ENCODE measurements around the gene NANS. TPM values are rescaled to one million over a fixed set of nuclear protein-coding genes. Genes with fewer than 3 reads are reported as not detected.

Gene NANS
- total RNA-seq, 2 donors from 2014 or later = 31.4 to 45.2 TPM

GRCh38 chr9:98009936-98010335 is 46.6 kb upstream of the NANS start:
- Histone ChIP-seq H3K9me3 (no peaks in the 10 kb centered on the region), H3K36me3 (replicated peaks in 1 of 2; ENCODE audit: insufficient read depth in 1 of 2, low read depth in 2 of 2) (peaks cover 12 to 29% of the 10 kb centered on the region in 2 donors), H3K27me3 (no peaks in the 10 kb centered on the region), H3K27ac (no peak overlapping the region), H3K4me3 (no peak overlapping the region), H3K4me1 (no peaks in the 10 kb centered on the region)
- ATAC-seq (peak; percentile 62), DNase-seq (peak in 1 of 4 donors; percentile 20)
- TF ChIP-seq CTCF (IDR thresholded peaks at IDR 0.05) (no peak), POLR2A (IDR thresholded peaks at IDR 0.05) (no peak)
- intact Hi-C loops (cut with DNase I) = no loop called here
- WGBS, 2 donors = 61 to 82% methylated on average over 1 of the region's 1 CpG

- 31 to 62% methylated on average over 2 of the region's 2 CpGs for WGBS, 2 donors
- no peaks in the 10 kb centered on the region for H3K9me3 ChIP-seq
- no peak overlapping the region for H3K27ac ChIP-seq
- no peak overlapping the region for H3K4me3 ChIP-seq
- intact Hi-C loops (cut with DNase I) = no loop called here
- TF ChIP-seq CTCF (IDR thresholded peaks at IDR 0.05) = no peak
- no peaks in the 10 kb centered on the region for H3K4me1 ChIP-seq
- ATAC-seq (no peak), DNase-seq (no peak)
- H3K36me3 ChIP-seq (replicated peaks in 1 of 2; ENCODE audit: insufficient read depth in 1 of 2, low read depth in 2 of 2) = peaks cover 17 to 28% of the 10 kb centered on the region in 2 donors
- H3K27me3 ChIP-seq = no peaks in the 10 kb centered on the region
These were observed 46.1 kb upstream of the NANS start for GRCh38 chr9:98010445-98010844.

- Histone ChIP-seq H3K9me3 (no peaks in the 10 kb centered on the region), H3K27ac (no peak overlapping the region), H3K4me3 (no peak overlapping the region), H3K4me1 (no peaks in the 10 kb centered on the region), H3K36me3 (replicated peaks in 1 of 2; ENCODE audit: insufficient read depth in 1 of 2, low read depth in 2 of 2) (peaks cover 14 to 24% of the 10 kb centered on the region in 2 donors), H3K27me3 (no peaks in the 10 kb centered on the region)
- ATAC-seq (no peak), DNase-seq (no peak)
- WGBS, 2 donors = 89 to 94% methylated on average over 7 of the region's 7 CpGs
- intact Hi-C loops (cut with DNase I) = no loop called here
- TF ChIP-seq CTCF (IDR thresholded peaks at IDR 0.05) (no peak), POLR2A (IDR thresholded peaks at IDR 0.05) (no peak)
These were observed 45.4 kb upstream of the NANS start for GRCh38 chr9:98011122-98011521.

- Histone ChIP-seq H3K27ac (no peak overlapping the region), H3K4me1 (no peaks in the 10 kb centered on the region), H3K27me3 (no peaks in the 10 kb centered on the region), H3K9me3 (no peaks in the 10 kb centered on the region), H3K36me3 (replicated peaks in 1 of 2; ENCODE audit: insufficient read depth in 1 of 2, low read depth in 2 of 2) (peaks cover 14 to 28% of the 10 kb centered on the region in 2 donors), H3K4me3 (no peak overlapping the region)
- 91 to 95% methylated on average over 4 of the region's 4 CpGs for WGBS, 2 donors
- no peak for TF ChIP-seq CTCF (IDR thresholded peaks at IDR 0.05)
- no peak for TF ChIP-seq POLR2A (IDR thresholded peaks at IDR 0.05)
- no peak for ATAC-seq
- intact Hi-C loops (cut with DNase I) = no loop called here
- no peak for DNase-seq
These were observed 40.3 kb upstream of the NANS start for GRCh38 chr9:98016137-98016680.

- intact Hi-C loops (cut with DNase I) = no loop called here
These were observed 39.2 kb upstream of the NANS start for GRCh38 chr9:98017306-98017705.

More at GRCh38 chr9:98017306-98017705, 39.2 kb upstream of the NANS start:
- Histone ChIP-seq H3K4me3 (no peak overlapping the region), H3K36me3 (replicated peaks in 1 of 2; ENCODE audit: insufficient read depth in 1 of 2, low read depth in 2 of 2) (peaks cover 14 to 26% of the 10 kb centered on the region in 2 donors), H3K27ac (no peak overlapping the region), H3K9me3 (no peaks in the 10 kb centered on the region), H3K4me1 (no peaks in the 10 kb centered on the region), H3K27me3 (no peaks in the 10 kb centered on the region)
- WGBS, 2 donors = 68 to 87% methylated on average over 1 of the region's 1 CpG
- TF ChIP-seq CTCF (IDR thresholded peaks at IDR 0.05) = no peak
- no peak for TF ChIP-seq POLR2A (IDR thresholded peaks at IDR 0.05)
- no peak for ATAC-seq
- DNase-seq = no peak

Measured in body of pancreas (tissue), 4 donors.